HG03558 (cell line): Measurements from ENCODE around the gene NUP210.
"Not testable (repeated sequence)": the region's sequence is repeated elsewhere in the genome, so short reads cannot be mapped to it uniquely, and the experiment has no call there.

Experiments used
- ATAC-seq: cut with Tn5 transposase; IDR thresholded peaks from one replicate; pipeline ENCODE4 v1.9.1; 2021; ENCODE audit warnings: moderate number of reproducible peaks; ENCODE audit not compliant: unreplicated experiment; ENCODE audit errors: extremely low read depth

Gene NUP210

DNA sequence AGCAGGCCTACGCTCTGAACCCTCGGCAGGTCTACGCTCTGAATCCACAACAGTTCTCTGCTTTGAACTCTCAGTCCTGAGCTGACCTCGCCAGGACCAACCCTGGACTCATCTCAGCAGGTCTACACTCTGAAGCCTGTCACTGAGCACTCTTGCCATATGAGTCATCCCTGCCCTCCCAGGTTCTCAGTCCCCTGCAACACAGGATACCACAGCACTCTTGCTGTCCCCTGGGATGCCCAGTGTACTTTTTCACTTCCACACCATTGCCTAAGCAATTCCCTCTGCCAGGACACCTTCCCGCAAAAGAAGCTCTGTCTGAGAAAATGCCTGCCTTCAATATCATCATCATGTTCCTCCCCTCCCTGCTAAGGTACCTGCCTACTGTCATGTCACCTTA lies 42.0 kb downstream of the NUP210 start:
- no peak for ATAC-seq

DNA sequence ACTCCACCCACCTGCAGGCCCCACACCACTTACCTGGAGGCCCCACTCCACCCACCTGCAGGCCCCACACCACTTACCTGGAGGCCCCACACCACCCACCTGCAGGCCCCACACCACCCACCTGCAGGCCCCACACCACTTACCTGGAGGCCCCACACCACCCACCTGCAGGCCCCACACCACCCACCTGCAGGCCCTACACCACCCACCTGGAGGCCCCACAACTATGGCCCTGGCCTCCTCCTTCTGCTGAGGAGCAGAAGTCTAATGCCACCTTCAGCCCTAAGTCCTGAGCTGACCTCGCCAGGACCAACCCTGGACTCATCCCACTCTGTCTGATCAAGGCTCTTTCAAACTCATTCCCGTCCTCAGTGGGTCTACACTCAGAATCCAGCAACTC lies 42.4 kb downstream of the NUP210 start:
- not testable (repeated sequence) for ATAC-seq

DNA sequence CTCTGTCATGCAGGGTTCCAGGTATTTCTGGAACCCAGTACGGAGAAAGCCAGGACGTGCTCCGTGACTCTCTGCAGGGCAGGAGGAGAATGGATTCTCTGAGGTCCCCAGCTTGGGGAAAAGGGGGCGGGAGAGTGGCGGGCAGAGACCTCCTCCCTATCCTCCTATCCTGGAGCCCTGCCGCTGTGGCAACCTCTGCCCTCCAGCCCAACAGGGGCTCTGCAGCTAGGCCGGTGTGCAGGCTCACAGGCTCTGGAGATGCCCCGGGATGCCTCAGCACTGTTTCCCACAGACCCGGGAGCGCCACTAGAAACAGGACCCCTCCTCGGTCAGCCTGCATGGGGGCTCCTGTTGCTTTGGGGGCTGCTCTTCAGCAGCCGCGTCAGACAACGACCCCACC lies 43.1 kb downstream of the NUP210 start:
- ATAC-seq = no peak

DNA sequence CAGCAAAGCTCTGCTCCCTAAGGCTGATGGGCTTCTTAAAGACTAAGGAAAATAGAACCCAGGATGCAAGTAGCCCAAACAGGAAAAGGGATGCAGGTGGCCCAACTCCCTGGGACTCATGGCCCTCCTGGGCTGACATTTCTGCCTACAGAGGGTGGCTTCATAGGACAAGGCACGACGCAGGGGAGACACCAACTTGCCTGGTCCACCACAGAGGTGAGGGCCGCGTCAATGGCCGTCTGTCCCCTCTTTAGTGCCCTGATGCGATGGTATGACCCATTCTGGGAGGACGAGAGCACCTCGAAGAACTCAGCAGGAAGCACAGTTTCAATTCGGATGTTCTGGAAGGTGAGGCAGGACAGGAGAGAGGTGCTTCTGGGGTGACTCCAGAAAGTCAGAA lies 44.0 kb downstream of the NUP210 start:
- no peak for ATAC-seq

DNA sequence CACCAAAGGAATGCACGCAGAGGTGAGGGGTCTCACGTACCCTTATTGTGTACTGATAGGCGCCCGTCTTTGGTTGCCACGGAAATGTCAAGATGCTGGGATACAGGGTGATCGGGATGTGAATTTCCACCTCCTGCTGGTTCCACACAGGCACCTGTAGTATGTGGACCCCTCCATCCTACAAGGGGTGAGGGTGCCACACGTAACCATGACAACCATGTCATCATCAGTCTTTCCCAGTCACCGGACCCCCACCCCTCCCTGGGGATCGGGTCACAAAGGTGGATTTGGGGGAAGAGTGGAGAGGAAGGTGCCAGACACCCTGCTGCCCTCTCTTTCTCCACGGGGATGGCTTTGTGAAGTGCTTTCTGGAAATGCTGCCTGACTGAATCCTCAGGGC lies 44.7 kb downstream of the NUP210 start:
- ATAC-seq = no peak

DNA sequence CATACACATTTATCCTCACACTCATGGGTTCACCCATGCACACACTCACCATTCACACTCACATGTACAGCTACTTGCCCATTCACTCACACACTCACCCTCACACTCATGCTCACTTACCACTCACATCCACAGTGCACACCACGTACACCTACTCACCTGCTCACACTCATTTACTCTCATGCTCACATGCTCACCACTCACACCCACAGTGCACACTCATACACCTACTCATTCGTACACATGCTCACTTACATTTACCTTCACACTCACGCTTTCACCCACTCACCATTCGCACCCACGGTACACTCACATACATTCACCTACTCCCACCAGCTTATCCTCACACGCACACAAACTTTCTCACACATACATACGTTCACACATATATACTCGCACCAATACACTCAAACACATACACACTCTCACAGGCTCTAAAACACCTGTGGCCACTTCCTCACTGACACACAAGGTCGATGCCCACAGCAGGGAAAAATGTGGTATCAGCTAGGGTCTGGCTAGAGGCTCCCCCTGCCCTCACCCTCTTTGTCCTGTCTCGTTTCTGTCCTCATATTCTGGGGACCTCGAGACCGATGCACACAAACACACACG lies 46.0 kb downstream of the NUP210 start:
- ATAC-seq = no peak

DNA sequence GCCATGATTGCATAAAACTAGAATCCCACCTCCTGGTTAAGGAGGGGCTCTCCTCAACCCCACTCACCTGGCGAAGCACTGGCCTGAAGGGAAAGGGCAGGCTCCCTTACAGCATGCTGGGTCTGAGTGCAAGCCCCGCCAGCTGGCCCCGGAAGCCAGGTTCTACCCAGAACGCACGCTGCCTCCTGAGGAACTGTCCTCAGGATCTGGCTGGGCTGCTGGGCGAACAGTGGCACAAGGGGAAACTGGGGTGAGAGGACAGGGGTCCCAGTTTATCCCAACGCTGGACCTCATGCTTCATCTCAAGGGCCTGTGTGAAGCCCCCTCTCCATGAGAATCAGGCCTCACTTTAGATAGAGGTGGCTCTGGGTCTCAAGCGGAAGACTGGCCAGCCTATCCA lies 47.5 kb downstream of the NUP210 start:
- ATAC-seq = no peak

DNA sequence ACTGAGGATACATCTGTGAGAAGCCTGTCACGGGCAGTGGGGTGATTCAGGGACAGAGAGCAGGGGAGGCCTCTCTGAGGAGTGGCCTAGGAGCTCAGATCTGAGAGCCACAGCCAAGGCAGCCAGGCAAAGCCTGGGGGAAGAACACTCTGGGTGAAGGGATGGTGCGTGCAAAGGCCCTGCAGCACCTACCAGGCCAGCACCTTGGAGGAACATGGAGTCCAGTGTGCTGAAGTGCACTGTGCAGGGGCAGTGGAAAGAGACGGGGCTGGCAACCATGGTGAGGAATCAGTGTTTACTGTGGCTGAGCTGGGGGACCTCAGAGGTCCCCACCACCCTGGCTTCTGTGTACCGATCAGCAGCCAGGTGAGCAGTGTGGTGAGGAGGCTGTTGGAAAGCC lies 48.0 kb downstream of the NUP210 start:
- ATAC-seq = no peak

DNA sequence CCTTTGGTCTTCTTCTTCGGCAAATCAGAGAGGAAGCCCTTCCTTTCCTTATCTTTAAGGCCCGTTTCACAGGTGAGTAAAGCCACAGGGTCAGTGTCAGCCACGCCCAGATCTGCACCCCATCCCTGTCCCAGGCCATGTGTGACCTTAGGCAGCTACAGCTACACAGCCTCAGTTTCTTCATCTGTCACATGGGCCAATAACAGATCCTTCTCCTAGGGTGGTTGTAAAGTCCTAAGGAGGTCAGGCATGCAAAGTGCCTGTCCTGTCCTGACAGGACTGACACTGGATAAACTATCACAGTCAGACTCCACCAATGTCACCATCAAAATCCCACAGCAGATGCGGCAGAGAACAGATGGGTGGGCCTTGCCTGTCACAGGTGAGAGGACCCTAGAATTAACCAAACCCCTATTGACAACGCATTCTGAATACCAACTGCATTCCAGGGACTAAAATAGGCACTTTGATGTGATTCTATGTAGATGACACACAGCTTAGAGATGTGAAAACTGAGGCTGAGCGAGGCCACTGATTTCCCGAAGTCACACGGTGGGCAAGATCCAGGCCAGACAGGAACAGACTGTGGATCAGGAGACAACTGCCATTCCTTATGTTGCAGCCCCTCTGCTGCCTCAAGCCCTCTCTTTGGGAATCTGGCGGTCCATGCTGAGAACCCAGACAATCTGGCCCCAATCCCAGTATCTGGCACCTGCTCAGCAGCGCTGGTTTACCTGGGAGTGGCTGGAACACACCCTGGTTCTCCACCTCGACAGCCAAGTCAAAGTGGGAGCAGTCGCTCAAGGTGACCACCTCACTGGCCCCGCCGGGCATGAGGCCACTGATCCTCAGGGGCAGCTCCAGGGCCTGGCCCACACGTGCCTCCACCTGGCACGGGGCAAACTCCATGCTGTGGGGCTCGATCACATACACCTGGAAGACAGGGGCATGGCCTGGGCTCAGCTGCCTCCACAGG lies 48.7 kb downstream of the NUP210 start:
- ATAC-seq = no peak

DNA sequence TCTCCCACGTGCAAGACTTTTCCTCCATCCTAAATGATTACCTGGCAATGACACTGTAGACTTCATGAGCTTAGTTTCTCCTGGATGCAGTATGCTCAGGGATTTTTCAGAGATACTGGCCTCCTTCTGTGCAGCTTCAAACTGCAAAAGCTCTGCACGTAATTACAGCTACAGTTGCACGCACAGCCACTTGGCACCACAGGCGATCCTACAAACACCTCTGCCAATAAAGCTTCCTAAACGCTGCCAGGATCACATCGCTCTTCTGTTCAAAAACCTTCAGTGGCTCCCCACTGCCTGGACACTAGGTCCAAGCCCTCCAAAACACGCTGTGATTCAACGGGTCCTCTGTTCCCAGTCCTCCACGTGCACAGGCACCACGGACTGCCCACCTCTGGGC lies 49.5 kb downstream of the NUP210 start:
- ATAC-seq = no peak

DNA sequence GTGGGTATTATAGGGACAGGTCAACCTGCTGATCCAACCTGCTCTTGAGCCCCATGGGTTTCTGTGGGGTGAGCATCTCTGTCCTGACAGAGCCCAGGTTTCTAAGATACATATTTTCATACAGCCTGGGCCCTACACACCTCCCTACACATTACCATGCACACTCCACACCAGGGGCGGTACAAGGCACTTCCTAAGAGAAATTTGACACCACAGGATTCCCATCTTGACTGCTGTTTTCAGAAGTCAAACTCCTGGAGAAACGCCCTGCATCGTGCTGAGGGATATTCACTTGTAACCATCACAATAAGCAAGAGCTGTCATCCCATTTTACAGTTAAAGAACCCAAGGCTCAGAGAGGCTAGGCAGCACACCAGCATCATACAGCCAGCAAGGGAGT lies 50.1 kb downstream of the NUP210 start:
- ATAC-seq = no peak

DNA sequence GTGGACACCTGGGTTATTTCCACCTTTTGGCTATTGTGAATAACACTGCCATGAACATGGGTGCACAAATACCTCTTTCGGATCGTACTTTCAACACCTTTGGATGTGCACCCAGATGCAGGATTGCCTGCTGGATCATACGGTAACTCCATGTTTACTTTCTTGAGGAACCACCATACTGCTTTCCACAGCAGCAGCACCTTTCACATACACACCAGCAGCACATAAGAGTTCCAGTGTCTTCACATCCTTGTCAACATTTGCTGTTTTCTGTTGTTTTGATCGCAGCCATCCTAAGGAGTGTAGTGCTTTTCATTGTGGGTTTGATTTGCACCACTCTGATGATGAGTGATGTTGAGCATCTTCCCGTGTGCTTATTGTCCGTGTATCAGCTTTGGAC lies 51.3 kb downstream of the NUP210 start:
- no peak for ATAC-seq

DNA sequence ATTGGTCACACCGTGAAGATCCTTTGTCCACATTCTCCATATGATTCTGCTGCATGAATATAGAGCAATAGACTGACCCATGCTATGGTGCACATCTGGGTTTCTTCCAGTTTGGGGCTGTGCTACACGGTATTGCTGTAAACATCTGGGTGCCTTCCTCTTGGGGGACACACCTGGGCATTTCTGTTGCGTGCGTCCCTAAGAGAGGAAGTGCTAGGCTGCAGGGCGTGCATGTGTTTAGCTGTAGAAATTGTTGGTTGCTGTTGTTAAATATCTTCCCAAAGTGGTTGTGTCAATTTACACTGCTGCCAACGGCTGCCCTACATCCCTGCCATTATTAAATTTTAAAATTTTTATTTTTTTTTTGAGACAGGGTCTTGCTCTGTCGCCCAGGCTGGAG lies 52.4 kb downstream of the NUP210 start:
- no peak for ATAC-seq

DNA sequence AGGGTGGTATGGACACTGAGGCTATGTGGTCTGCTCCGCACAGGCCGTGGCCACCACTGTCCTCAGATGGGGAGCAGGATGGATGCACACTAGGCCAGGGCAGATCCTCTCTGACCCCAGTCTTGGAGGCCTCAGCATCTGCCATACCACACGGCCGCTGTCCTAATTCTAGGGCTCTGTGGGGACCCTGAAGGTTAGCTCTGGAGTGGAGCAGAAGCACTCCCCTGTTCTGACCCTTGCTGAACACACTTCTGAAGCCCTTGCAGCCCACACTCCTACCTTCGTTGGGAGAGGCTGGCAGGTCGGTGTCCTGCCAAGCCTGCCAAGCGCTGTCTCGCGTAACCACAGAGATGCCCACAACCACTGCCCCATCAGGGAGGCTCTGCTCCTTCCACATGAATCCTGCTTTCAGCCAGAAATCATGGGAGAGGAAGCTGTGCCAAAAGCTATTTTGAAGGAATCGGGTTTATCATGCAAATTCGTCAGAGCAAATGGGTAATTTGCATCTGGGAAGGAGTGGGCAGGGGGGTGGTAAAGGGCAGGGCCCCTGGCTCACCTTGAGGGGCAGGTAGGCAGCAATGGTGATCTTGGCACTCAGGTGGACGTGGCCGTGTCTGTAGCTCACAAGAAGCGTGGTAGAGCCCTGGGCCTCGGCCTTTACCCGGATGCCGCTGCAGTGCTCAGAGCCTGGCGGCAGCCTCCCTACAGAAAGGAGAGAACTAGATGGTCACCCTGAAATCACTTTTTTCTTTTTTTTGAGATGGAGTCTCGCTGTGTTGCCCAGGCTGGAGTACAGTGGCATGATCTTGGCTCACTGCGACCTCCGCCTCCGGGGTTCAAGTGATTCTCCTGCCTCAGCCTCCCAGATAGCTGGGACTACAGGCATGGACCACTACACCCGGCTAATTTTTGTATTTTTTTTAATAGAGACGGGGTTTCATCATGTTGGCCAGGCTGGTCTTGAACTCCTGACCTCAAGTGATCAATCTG lies 54.4 kb downstream of the NUP210 start:
- no peak for ATAC-seq

DNA sequence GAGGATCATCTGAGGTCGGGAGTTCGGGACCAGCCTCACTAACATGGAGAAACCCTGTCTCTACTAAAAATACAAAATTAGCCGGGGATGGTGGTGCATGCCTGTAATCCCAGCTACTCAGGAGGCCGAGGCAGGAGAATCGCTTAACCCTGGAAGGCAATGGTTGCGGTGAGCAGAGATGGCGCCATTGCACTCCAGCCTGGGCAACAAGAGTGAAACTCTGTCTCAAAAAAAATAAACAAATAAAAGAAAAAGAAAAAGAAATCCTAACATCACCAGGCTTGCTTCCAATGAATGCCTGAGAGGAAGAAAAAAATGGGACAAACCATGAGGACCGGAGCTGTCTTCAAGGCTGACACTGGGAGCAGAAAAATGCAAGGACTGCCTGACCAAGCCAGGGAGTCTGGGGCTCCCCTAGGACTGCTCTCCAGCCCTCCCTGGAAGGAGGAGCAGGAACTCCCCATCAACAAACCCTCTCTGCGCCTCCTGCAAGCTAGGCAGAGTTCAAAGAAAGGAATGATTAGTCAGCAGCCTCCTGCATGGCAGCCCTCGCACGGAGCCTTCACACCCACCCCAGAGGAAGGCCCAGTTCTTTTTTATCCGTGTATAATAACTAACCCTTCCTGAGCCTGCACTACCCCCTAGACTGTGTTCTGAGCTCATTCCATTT lies 55.4 kb downstream of the NUP210 start:
- no peak for ATAC-seq

DNA sequence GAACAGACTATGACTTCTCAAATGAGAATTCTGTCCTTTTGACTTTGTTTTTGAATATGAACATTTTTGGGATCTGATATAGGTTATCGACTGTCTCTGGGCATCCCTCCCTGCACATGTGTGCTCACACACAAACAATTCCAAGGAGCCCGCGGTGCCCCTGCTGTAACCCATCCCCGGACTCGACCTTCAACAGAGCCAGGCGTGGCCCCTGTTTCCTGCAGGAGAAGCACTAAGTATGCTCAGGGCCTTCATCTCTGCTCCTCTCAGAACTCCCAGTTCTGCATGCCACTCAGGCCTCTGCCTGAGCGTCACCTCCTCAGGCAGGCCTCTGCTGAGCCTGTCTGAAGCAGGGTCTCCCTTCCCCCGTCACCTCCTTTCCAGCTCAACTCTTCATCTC lies 57.6 kb downstream of the NUP210 start:
- no peak for ATAC-seq

DNA sequence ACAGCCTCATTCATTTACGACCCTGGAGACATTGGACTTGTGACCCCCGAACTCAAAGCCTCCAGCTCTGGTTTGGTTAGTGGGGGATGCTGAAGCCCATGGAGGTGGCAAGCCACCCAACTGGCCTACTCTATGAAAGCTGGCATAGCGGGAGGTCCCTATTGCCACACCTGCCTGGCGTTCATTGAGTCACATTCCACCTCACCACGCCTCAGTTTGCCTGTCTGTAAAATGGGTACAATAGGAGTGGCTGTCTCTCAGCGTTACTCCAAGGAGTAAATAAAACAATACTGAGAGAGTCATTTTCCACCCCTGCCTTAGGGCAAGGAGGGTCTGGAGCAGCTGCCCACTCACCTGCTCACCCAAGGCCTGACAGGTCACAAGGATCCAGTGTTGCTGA lies 60.2 kb downstream of the NUP210 start:
- no peak for ATAC-seq

DNA sequence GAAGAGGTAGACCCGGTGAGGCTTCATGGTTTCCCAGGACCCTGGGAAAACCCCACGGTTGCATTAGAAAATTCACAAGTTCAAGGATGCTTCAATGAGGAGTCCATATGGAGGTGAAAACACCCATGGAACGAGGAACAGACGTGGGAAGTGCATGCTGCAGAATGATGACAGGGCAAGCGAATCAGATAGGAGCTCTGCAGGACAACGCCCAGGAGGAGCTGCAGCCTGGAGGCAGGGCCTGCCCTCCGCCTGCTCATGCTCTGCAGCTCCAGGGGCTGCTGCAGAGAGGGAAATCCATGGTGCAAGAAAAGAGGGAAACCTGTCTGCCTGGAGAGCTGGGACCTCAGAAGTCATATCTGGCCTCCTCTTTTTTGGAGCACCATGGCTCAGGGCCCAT lies 61.5 kb downstream of the NUP210 start:
- no peak for ATAC-seq

DNA sequence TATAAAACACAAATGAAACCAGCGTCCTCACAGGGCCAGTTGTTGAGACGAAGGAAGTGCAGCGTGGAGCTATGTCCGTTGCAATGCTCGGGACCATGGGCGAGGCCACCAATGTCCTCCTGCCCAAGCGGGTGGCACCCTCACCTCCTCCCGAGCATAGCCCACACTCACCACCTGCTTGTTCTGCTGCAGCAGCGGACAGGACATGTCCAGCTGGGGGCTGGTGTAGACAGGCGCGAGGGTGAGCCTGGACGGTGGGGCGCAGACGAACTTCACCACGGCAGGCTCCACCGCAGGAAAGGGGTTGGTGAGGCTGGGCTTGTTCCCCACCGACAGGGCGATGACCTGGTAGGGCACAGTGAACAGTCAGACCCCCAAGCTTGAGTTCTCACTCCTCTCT lies 62.1 kb downstream of the NUP210 start:
- no peak for ATAC-seq

DNA sequence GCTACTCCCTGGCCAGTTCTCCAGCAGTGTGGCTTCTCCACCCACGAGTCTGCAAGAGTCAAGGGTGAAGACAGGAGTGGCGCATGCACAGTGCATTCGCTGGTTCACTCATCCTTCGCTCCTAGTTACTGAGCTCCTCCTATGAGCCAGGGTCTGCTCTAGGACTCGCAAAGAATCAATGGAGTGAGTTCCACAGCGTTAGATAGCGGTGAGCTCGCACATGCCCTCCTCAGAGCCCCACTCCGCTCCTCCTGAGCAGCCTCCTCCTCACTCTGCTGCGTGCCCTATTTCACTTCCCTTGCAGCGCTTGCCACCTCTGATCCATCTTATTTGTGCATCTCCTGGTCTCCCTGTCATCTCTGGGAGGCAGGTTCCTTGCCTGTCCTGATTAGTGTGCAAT lies 63.0 kb downstream of the NUP210 start:
- no peak for ATAC-seq
